Calu3 (cell line): ENCODE data around the gene MYO5A. TPM values are rescaled to one million over a fixed set of nuclear protein-coding genes. Genes with fewer than 3 reads are reported as not detected.

Experiments
- BruUV-seq: library from RNA; stranded (reverse); fragments of 400-500 nt; replicated peaks from 2 replicates; lab custom pipeline; 2021; lab: Mats Ljungman, UMichigan
- CTCF ChIA-PET: fragments of 300-600 bp; sonication (Branson Sonifier 250); formaldehyde crosslinking; loops from one replicate; lab custom pipeline; 2022; ENCODE audit warnings: antibody characterized with exemption; lab: Charles Lee
- DNase-seq: peaks from one replicate; pipeline ENCODE4 v3.0.0; 2022
- H3K27ac Mint-ChIP-seq: one replicate; pipeline ENCODE4 v1.8.0; 2022; ENCODE audit warnings: mixed read lengths; ENCODE audit not compliant: unreplicated experiment
- H3K27me3 Mint-ChIP-seq: one replicate; pipeline ENCODE4 v1.8.0; 2022; ENCODE audit warnings: mixed read lengths; ENCODE audit not compliant: unreplicated experiment
- H3K36me3 Mint-ChIP-seq: one replicate; pipeline ENCODE4 v1.8.0; 2022; ENCODE audit warnings: mild to moderate bottlenecking, moderate library complexity, mixed read lengths; ENCODE audit not compliant: insufficient read depth, unreplicated experiment
- H3K4me1 Mint-ChIP-seq: one replicate; pipeline ENCODE4 v1.8.0; 2022; ENCODE audit warnings: mild to moderate bottlenecking, low read depth, mixed read lengths; ENCODE audit not compliant: unreplicated experiment
- H3K4me3 Mint-ChIP-seq: one replicate; pipeline ENCODE4 v1.8.0; 2022; ENCODE audit warnings: mild to moderate bottlenecking, low read depth, moderate library complexity, mixed read lengths; ENCODE audit not compliant: unreplicated experiment
- H3K9me3 Mint-ChIP-seq: one replicate; pipeline ENCODE4 v1.8.0; 2022; ENCODE audit warnings: low read depth, mixed read lengths; ENCODE audit not compliant: unreplicated experiment
- CTCF ChIP-seq: fragments of 200-600 bp; IDR thresholded peaks from one replicate; pipeline ENCODE4 v1.8.0; 2022; ENCODE audit warnings: antibody characterized with exemption; ENCODE audit not compliant: unreplicated experiment
- intact Hi-C: fragments of 100-400 bp; cut with micrococcal nuclease; formaldehyde crosslinking; loops from one replicate; pipeline ENCODE4 v1.10.0; 2022; ENCODE audit not compliant: unreplicated experiment
- total RNA-seq: library from RNA; stranded (reverse); gene quantifications from 2 replicates; pipeline ENCODE4 v1.2.3, GENCODE V29; 2022

The MYO5A gene
- total RNA-seq, 1 experiment from 2014 or later = 6.1 TPM

GRCh38 chr15:52498706-52499105 lies 30.0 kb downstream of the MYO5A start:
- Mint-ChIP-seq H3K4me1 (no peaks in the 10 kb centered on the region), H3K4me3 (no peak overlapping the region), H3K27me3 (no peaks in the 10 kb centered on the region), H3K36me3 (no peaks in the 10 kb centered on the region), H3K27ac (no peak overlapping the region), H3K9me3 (no peaks in the 10 kb centered on the region)
- BruUV-seq = no TSS peak
- CTCF ChIA-PET = no interaction called here
- intact Hi-C loops = no loop called here
- no peak for DNase-seq
- TF ChIP-seq CTCF = no peak

DNA sequence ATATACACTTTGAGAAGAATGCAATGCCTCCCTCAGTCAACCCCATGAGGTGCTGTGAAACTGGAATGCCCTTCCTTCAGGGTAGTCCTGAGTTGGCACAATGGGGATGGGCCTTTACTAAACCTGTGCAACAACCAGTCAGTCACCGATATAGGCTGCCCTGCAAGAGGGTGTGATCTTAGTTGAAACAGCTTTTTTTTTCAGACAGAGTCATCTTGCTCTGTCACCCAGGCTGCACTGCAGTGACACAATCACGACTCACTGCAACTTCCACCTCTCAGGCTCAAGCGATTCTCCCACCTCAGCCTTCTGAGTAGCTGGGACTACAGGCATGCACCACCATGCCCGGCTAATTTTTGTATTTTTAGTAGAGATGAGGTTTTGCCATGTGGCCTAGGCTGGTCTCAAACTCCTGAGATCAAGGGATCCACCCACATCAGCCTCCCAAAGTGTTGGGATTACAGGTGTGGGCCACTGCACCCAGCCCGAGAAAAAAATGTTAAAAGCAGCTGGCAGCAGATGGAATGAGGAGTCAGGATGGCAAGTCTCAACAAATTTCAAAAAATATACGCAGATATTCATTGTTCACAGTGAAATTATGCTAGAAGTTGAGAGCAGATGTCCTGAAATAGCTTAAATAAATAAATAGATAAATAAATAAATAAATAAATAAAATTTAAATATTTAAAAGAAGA lies 31.8 kb downstream of the MYO5A start:
- CTCF ChIA-PET = no interaction called here
- Mint-ChIP-seq H3K36me3 (no peaks in the 10 kb centered on the region), H3K4me1 (no peaks in the 10 kb centered on the region), H3K27ac (no peak overlapping the region), H3K9me3 (no peaks in the 10 kb centered on the region), H3K4me3 (no peak overlapping the region), H3K27me3 (no peaks in the 10 kb centered on the region)
- DNase-seq = peak; percentile 1
- intact Hi-C loops = no loop called here
- no TSS peak for BruUV-seq
- TF ChIP-seq CTCF = no peak

DNA sequence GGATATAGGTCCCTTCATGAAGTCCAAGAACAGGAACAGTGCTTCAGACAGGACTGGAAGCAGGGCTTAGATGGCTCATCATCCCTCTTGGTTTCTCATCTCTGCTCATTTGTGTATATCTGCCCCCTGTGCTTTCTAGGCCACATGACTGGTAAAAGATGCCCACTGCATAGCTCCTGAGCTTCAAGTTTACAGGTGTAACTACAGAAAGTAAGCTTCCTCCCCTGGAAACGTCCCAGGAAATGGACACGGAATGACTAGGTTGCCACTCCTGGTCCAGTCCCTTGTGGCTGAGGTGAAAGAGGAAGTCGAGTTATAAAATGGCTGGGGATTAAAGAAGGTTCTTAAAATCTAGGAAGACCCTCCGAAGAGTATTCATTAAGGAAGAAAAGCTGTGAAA lies 32.5 kb downstream of the MYO5A start:
- H3K27ac Mint-ChIP-seq = no peak overlapping the region

GRCh38 chr15:52495125-52495524 lies 33.6 kb downstream of the MYO5A start:
- DNase-seq = no peak
- Mint-ChIP-seq H3K9me3 (no peaks in the 10 kb centered on the region), H3K27ac (no peak overlapping the region), H3K4me3 (no peak overlapping the region), H3K27me3 (no peaks in the 10 kb centered on the region), H3K4me1 (no peaks in the 10 kb centered on the region), H3K36me3 (no peaks in the 10 kb centered on the region)
- no TSS peak for BruUV-seq
- TF ChIP-seq CTCF = no peak
- CTCF ChIA-PET = no interaction called here
- intact Hi-C loops = no loop called here

More for the DNA sequence above, 32.5 kb downstream of the MYO5A start:
- no peaks in the 10 kb centered on the region for H3K36me3 Mint-ChIP-seq
- no TSS peak for BruUV-seq
- no peak for DNase-seq
- CTCF ChIA-PET = no interaction called here
- no peaks in the 10 kb centered on the region for H3K4me1 Mint-ChIP-seq
- TF ChIP-seq CTCF = no peak
- H3K4me3 Mint-ChIP-seq = no peak overlapping the region
- H3K9me3 Mint-ChIP-seq = no peaks in the 10 kb centered on the region
- H3K27me3 Mint-ChIP-seq = no peaks in the 10 kb centered on the region
- intact Hi-C loops = no loop called here
